Left forelimb (tissue), 1 donor: ENCODE results near the gene CACNA2D4.

Experiments used
- DNase-seq: peaks from one replicate; pipeline ENCODE4 v3.0.0-alpha.2; 2018; ENCODE audit warnings: low spot score

CACNA2D4 gene

DNA sequence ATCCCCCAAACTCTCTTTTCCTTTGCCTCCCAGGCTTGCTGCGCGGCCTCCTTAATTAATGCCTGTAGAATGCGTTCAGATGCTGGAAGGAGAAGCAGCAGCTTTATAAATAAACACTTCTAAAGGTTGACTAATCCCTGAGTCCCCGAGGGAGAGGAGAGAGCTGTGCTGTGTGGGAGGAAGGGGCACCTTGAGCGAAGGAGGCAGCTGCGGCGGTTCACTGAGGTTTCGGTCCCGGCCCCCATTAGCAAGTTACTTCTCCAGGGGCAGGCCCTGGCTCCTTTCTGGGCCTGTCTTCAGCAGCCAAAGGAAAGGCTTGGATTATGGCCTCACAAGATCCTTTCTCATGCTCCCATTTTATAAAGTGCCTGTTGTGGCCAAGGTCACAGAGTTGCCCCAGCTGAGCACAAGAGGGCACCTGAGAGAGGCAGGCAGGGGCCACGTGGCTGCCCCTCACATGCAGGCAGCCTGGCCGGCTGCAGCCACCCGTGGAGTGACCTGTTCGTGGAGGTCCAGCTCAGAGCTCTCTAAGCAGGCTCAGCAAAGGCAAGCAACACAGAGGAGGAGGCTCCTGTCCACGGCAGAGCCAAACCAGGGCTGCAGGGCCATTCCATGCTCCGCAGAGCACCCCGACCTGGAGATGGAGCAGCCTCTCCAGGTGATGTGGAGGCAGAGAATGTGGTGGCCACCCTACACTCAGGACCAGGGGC is 15.0 kb upstream of the CACNA2D4 start:
- DNase-seq, result peak; percentile 63

DNA sequence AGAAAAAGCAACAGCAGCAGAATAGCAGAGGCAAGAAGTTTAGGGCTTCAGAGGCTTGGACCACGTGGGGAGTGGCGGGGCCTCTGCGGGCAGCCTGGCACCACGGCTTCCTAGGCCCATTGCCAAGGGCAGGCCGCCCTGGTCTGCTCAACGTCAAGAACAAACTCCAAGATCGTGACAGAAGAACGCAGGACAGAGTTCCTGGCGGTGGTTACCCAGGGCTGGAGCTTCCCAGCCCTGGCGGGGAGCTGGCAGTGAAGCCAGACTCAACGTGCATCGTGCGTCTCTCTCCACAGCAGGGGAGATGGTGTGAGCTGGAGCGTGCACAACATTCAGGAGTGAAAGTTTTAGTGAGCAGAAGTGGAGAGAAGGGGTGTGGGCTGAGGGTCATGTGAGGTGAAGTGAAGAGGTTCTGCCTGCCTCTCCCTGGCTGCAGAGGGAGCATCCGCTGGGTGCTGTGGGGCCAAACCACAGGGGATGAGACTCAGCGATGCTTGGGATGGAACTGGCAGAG is 13.9 kb upstream of the CACNA2D4 start:
- peak; percentile 60 for DNase-seq

DNA sequence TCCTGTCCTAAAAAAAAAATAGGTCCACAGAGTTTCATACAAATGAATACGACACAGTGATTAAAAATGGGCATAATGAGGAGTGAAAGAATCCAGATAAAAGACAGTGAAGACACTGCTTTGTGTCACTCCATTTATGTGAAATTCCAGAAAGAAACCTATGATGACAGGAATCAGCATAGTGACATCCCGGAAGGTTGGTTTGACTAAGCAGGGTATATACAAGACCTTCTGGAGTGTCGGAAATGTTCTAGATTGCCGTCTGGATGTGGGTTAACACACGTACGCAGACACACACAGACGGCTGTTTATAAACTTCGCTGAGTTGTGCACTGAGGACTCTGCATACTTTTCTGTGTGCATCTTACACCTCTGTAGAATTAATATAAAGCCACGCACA is 13.2 kb upstream of the CACNA2D4 start:
- no peak for DNase-seq

DNA sequence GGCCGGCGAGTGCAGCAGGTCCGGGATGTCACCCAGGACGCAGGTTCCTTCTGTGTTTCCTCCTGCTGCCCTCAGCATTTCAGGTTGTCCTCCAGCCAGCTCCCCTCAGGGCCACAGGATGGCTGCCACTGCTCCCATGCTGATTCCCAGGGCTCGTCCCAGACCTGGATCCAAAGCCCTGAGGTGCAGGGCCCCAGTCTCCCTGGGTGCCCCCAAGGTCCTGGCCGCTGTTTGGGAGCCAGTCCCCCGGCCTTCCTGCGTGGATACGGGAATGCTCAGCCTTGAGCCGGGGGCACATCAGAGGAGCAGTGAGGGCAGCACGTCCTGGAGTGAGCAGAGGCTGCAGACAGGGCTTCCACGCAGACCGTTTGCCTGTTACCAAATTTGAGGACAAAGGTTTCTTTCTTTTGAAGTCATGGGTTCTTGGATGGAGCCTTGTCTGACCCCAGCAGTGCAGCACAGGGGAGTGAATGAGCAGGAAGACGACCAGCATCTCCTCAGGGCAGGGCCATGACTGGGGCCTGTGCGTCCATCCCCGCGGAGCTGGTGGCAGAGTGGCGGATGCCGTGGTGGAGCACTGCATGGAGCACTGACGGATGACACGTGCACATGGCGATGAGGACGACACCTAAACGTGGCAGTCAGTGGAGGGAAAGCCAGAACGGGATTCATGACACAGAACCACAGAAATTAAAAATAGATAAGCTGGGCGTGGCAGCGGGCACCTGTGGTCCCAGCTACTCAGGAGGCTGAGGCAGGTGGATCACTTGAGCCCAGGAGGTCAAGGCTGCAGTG is 12.5 kb upstream of the CACNA2D4 start:
- no peak for DNase-seq

DNA sequence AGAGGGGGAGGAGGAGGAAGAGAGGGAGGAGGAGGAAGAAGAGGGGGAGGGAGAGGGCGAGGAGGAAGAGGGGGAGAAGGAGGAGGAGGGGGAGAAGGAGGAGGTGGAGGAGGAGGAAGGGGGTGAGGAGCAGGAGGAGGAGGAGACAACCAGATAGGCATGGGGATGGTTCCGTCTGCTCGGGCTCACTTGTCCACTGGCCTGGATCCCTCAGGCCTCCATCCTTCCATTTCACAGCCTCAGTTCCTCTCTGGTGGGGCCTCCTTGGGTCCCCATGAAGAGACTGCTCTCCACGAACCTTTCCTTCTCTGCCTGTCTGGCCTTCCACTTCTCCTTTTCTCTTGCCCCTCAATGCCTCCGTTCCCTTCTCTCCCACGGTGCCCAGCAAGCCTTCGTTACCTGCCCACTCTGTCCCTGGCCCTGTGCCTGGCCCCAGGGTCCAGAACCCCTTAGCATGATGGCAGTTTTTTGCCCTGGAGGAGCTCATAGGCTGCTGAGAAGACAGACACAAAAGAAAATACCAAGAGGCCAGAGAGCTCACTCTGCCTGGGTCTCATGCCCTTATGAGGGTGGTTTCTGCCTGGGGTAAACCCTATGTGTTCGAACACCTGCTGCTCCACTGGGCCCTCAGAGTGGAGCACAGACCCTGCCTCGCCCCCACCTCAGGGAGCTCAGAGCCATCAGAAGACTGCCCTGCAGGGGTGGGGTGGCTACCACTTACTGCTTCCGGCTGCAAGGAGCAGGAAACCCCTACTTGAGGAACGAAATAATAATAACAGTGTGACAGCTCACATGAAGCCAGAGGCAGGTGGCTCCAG is 11.7 kb upstream of the CACNA2D4 start:
- peak; percentile 55 for DNase-seq

DNA sequence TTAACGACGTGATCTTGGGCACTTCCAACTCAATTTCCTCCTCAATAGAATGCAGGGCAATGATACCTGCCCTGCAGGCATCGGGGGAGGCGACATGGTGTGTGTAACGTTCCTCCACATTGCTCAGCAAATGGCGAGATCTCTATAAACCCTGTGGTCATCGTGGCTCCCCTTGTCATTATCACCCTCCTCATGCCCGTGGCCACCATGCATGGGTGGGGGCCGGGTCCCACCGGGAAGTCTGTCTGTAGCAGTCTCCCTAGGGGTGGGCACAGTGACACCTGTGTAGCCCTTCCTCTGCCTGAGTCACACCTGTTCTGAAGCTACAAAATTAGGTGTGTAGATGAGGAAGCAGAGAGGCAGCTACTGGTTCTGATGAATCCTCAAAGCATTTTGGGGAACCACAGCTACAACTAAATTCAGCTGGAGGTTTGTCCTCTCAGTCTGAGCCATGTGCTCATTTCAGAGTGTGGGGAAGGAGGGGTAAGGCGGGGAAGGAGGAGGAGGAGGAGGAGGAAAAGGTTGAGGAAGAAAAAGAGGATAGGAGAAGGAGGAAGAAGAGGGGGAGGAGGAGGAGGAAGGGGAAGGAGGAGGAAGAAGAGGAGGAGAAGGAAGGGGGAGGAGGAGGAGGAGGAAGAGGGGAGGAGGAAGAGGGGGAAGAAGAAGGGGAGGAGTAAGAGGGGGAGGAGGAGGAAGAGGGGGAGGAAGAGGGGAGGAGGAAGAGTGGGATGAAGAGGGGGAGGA is 11.0 kb upstream of the CACNA2D4 start:
- DNase-seq, result peak; percentile 36

DNA sequence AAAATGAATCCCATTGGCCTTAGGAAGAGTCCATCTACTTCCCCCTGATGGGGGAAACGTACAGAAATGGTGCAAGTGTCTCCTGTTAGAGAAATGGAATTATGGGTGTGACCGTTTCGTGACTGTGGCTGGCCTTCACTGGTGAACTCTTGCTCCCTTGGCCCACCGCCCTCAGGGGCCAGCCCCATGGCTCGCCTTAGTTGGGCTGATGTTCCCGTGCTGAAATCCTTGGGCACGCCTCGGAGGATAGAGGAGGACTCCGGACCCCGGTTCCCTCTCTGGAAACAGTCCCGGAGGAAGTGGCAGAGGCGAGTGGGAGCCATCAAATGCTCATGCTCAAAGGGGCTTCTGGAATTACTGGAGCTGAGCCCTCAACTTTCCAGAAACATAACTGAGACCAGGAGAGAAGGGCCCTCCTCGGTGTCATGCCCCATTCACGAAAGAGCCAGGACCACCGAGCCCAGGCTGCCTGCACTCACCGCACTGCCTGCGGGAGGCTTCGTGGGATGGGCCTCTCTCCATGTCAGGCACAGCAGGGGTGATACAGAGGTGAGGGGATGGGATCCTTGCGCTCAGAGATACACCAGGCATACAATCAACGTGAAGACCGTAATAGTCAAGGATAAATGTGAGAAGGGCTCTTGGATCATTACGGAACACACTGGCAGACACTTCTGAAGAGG is 10.1 kb upstream of the CACNA2D4 start:
- peak; percentile 47 for DNase-seq

DNA sequence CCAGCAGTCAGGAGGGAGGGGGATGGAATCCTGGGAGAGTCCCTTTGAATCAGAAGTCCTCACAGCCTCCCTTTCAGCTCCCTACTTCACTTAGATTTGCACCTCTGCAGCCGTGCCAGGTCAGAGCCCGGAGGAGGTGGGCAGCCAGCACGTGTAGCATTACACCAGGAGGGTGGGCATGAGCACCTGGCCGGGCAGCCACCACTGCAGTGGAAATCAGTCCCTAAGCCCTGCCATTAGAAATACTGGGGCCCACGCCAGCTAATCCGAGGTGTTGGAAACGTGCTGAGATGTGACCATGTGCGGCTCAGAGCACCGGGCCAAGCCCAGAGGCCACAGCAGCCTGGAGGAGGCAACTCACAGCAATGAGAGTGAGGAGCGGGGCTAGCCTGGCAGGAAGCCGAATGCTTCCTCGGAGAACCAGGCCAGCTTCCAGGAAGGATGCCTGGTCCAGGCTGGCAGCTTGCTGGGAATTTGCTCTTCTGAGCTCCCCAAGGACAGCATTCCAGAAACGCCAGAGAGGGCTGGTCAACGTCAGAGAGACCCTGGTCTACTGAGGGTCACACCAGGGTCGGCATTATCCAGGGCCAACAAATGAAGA is 9.4 kb upstream of the CACNA2D4 start:
- peak; percentile 62 for DNase-seq

DNA sequence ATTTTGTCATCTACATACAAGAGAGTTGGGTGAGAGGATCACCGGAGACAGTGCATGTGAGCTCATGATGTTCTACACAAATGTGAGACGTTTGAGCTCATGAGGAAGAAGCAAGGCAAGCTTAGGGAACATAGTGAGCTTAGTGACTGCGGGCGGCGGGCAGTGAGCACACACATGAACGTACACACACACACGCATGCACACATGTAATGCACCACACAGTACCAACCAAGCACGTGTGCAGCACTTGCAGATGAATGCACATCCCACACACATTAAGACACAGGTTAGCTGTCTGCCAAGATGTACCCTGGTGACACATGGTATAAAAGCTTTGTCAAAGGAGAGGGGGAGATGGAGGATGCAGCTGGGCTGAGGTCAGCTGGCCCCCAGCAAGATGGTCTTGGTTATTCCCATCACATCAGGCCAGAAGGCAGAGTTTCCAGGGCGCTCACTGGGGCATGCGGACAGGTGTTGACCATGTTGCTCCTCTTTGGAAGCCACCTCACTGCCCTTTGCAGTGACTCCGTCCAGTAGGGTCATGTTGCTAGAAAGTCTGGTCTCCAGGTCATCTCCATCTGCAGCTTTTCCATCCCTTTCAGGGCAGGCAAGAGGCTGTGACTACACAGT is 8.7 kb upstream of the CACNA2D4 start:
- DNase-seq, result peak; percentile 44

DNA sequence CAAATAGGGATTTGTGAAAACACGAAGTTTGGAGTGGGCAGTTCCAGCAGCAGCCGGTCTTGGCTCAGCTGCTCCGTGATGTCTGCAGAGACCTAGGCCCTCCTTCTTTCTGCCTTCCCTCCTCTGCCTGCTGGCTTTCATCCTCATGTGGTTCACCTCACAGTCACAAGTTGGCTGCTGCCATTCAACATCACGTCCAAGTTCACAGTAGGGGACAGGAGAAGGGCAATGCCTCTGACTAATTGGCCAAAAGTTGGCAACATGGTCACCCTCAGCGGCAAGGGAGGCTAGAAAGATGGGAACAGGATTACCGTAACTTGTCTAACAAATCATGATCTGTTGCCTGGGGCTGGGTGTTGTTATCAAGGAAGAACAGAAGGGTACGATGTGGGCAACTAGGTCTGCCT is 7.8 kb upstream of the CACNA2D4 start:
- DNase-seq, result no peak

DNA sequence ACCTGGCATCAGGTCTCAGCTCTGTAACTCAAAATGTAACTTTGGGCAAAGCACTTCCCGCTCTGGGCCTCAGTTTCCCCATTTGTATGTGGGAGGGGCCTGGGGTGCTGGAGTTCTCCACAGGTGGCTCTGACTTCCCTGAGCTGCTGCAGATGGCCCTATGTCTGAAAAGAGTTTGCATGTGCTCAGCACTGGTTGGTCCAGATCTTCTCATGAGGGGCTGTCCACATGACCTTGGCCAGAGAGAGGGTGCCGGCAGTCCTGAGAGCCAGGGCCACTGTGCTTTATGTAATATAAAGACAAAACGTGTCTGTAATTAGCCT is 7.2 kb upstream of the CACNA2D4 start:
- DNase-seq, result peak; percentile 54

DNA sequence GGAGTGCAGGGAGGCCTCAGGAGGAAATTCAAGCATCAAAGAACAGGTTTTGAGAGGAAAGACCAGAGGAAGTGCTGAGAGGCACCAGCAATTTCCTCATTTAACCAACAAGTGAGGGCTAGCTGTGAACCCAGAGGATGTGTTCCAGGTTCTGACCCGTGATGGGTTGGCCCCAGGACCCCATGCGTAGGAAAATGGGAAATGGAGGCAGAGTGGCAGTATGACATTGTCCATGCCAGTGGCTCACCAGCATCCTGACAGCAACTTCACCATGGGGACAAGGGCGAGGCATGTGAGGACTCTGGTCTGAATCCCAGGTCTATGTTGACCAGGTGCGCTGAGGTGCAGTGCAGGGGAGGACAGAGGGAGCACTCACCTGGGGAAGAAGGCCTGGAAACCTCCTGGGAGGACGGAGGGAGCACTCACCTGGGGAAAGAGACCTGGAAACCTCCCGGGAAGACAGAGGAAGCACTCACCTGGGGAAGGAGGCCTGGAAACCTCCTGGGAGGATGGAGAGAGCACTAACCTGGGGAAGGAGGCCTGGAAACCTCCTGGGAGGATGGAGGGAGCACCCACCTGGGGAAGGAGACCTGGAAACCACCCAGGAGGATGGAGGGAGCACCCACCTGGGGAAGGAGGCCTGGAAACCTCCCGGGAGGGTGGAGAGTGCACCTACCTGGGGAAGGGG is 6.7 kb upstream of the CACNA2D4 start:
- DNase-seq, result peak; percentile 53

DNA sequence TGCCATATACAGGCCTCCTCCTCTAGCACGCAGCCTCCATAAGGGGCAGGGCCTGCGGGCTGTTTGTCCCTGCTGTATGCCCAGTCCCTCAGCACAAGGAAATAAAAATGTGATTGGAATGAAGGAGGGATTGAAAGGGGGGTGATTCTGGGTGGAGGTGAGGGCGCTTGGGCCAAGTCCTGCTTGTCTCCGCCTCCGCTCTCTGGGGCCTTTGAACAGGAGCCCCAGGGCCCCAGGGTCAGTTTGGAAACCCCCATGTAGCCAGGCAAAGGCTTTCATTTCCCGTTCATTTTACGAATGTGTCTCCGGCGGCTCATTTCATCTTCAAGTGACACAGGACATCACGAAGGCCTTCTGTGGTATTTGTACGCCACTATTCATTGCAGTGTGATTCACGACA is 4.5 kb upstream of the CACNA2D4 start:
- DNase-seq, result no peak

DNA sequence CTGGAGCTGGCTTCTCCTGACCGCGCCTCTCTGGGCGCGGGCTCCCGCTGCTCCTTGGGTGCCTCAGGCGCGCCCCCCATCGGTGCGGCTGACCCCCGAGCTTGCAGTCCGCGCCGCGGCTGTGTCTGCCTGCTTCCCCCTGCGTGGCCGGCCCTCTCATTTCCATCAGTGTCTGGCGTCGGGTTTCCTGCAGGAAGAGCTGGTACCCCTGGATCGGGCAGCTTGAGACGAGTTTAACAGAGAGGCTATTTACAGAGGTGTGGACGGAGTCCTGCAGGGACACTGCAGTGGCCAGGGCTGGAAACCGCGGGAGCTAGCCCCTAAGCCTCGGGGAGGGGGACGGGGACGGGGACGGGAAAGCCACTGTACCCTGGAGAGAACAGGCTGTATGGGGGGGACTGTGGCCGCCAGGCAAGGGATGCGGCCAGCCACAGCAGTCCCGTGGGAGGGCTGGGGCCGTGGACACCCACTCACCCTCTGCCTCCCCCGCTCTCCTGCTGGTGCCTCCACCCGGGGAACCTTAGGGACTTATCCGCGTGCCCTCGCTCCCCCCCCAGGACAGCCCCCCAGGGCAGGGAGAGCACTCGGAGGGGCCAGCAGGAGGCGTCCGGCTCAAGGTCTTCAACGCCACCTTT is 3.7 kb upstream of the CACNA2D4 start:
- peak; percentile 47 for DNase-seq

DNA sequence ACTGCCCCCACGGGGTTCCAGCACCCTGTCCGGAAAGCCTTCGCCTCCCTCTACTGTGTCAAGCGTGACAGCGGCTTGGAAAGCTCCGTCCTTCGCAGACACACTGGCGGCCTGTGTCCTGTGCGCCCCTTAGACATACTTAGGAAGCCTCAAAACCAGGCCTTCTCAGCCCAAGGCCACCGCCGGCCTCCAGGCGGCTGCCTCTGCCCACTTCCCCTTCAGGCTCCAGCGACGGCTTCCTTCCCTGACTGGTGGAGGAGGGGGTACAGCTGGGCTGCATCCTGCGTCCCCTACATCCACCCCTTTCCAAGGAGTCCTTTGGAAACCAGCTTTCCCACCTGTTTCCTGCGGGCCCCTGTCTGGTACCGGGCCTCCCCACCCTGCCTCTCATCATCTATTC is 2.5 kb upstream of the CACNA2D4 start:
- DNase-seq, result peak; percentile 55

DNA sequence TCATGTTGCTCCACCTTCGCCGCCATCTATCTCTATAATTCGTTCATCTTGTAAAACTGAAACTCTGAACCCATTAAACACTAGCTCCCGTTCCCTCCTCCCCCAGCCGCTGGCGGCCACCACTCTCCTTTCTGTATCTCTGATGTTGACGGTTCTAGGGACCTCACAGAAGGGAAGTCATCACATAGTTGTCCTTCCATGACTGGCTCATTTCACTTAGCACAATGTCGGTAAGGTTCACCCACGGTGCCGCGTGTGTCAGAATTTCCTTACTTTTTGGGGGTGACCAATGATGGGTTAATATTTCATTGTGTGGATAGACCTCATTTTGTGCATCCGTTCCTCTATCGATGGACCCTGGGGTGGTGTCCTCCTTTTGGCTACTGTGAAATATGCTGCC is 2.0 kb upstream of the CACNA2D4 start:
- DNase-seq, result no peak

DNA sequence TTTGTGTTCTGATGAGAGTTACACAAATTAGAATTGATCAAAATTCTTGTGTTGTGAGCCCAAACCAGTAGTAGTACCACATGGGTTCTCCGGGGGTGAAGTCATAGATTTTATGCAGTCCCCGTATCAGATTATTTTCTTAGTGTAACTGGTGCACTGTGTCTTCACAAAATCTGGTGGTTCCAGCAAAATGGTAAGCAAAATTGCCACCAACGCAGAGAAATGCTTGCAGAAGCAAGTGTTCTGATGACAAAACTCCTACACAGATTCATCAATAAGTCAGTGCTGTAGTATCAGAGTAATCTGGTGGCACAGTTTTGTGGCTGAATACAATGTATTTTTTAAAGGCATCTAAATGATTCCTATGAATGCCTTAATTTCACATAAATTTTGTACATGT is 1.3 kb upstream of the CACNA2D4 start:
- no peak for DNase-seq

DNA sequence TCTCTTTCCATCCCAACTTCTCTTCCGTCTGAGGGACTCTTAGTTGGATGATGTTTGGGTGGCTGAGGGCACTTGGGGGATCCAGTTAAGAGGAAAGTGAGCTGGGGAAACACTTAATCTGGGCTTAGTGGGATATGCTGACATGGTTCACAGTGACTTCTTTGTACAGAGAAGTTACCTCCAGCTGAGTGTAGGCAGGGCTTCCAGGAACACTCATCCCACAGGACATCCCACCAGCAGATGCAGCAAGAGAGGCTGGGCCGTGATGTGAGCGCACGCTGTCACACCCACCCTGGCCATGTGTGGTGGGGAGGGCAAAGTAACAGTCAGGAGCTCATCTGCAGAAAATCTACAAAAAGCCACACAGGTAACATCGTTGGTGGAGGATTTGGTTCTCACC is 832 bp upstream of the CACNA2D4 start:
- no peak for DNase-seq

DNA sequence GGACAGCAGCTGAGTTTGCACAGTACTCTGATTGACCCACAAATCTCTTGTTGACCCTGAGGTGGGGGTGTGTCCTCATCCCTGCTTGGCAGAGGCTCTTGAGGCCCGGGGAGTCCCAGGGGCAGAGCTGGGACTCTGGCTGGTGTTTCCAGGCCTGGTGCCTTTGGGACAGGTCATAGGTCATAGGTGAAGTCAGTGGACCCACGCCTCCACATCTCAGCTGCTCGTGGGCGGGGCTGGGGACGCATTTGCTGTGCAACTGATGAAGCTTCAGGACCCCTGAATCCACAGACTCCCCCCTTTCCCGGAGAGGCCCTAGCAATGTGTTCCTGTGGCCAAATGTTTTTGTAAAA is 408 bp upstream of the CACNA2D4 start:
- peak; percentile 50 for DNase-seq
